IMR-90 (cell line): ENCODE results near the gene ADARB2.

ENCODE experiments used
- CEBPB ChIP-seq: IDR thresholded peaks from 2 replicates; pipeline ENCODE4 v1.6.1; 2012; ENCODE audit warnings: low read depth, low read length, improper control_type of control experiment
- CTCF ChIP-seq: conservative IDR thresholded peaks from 2 replicates; pipeline ENCODE4 v1.5.1; 2012; ENCODE audit warnings: mild to moderate bottlenecking, low read depth, low read length, improper control_type of control experiment
- POLR2A ChIP-seq: IDR thresholded peaks from 2 replicates; pipeline ENCODE4 v1.6.1; 2012; ENCODE audit warnings: mild to moderate bottlenecking, low read depth, low read length
- RCOR1 ChIP-seq: IDR thresholded peaks from 2 replicates; pipeline ENCODE4 v1.6.1; 2012; ENCODE audit warnings: mild to moderate bottlenecking, low read length, improper control_type of control experiment; ENCODE audit not compliant: insufficient replicate concordance
- RFX5 ChIP-seq: IDR thresholded peaks from 2 replicates; pipeline ENCODE4 v1.8.0; 2012; ENCODE audit warnings: low read depth, mild to moderate bottlenecking, low read length, moderate library complexity

GRCh38 chr10:1646332-1646731 lies 91.0 kb downstream of the ADARB2 start:
- TF ChIP-seq CTCF (no peak), POLR2A (no peak), RCOR1 (no peak), RFX5 (no peak), CEBPB (no peak)
